ENCODE measurements around the gene ECEL1. TPM values are rescaled to one million over a fixed set of nuclear protein-coding genes. Genes with fewer than 3 reads are reported as not detected.

The ECEL1 gene
- total RNA-seq, 1 donor from 2014 or later = 0.14 TPM

- DNase-seq (ENCODE audit: low read depth) (no peak), FAIRE-seq (no peak)
- H3K4me3 ChIP-seq (ENCODE audit: insufficient read depth, low read depth, low read length) = no peak overlapping the region
- TF ChIP-seq EZH2 (IDR thresholded peaks at IDR 0.05; ENCODE audit: insufficient read depth, low read length) = no peak
- TF ChIP-seq, protein P1, sequence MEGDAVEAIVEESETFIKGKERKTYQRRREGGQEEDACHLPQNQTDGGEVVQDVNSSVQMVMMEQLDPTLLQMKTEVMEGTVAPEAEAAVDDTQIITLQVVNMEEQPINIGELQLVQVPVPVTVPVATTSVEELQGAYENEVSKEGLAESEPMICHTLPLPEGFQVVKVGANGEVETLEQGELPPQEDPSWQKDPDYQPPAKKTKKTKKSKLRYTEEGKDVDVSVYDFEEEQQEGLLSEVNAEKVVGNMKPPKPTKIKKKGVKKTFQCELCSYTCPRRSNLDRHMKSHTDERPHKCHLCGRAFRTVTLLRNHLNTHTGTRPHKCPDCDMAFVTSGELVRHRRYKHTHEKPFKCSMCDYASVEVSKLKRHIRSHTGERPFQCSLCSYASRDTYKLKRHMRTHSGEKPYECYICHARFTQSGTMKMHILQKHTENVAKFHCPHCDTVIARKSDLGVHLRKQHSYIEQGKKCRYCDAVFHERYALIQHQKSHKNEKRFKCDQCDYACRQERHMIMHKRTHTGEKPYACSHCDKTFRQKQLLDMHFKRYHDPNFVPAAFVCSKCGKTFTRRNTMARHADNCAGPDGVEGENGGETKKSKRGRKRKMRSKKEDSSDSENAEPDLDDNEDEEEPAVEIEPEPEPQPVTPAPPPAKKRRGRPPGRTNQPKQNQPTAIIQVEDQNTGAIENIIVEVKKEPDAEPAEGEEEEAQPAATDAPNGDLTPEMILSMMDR (IDR thresholded peaks at IDR 0.05; ENCODE audit: insufficient read depth, low read depth, low read length) = no peak
- no peak overlapping the region for H3K4me2 ChIP-seq (ENCODE audit: low read length)
- peaks cover 2% of the 10 kb centered on the region for H3K36me3 Mint-ChIP-seq (ENCODE audit: low read depth, unreplicated experiment)
- peaks cover 48% of the 10 kb centered on the region for H3K27me3 ChIP-seq (ENCODE audit: insufficient read depth, low read length)
- no peak overlapping the region for H2AFZ ChIP-seq (ENCODE audit: low read depth, low read length)
- no peak overlapping the region for H3K9ac ChIP-seq (ENCODE audit: low read length)
- H4K20me1 ChIP-seq (ENCODE audit: insufficient read depth, low read length) = peaks cover 6% of the 10 kb centered on the region
- H3K4me1 ChIP-seq (ENCODE audit: insufficient read depth, low read length) = no peaks in the 10 kb centered on the region
- no peaks in the 10 kb centered on the region for H3K9me3 ChIP-seq (ENCODE audit: insufficient read depth, low read depth, low read length)
- no peak overlapping the region for H3K27ac ChIP-seq (ENCODE audit: low read depth, low read length)
- H3K27ac Mint-ChIP-seq (ENCODE audit: unreplicated experiment) = no peak overlapping the region
- H3K4me1 Mint-ChIP-seq (ENCODE audit: low read depth, unreplicated experiment) = no peaks in the 10 kb centered on the region
- no peaks in the 10 kb centered on the region for H3K9me3 Mint-ChIP-seq (ENCODE audit: unreplicated experiment)
- H3K36me3 ChIP-seq (ENCODE audit: insufficient read depth, low read length) = no peaks in the 10 kb centered on the region
- H3K79me2 ChIP-seq (ENCODE audit: insufficient read depth, low read length) = no peaks in the 10 kb centered on the region
- no peak overlapping the region for H3K4me3 Mint-ChIP-seq (ENCODE audit: unreplicated experiment)
- H3K27me3 Mint-ChIP-seq (ENCODE audit: low read depth, unreplicated experiment) = peaks cover 67% of the 10 kb centered on the region
These were observed 20.6 kb upstream of the ECEL1 start for GRCh38 chr2:232508251-232508650.

GRCh38 chr2:232506709-232507108 lies 19.1 kb upstream of the ECEL1 start:
- Mint-ChIP-seq H3K27ac (ENCODE audit: unreplicated experiment) (no peak overlapping the region), H3K36me3 (ENCODE audit: low read depth, unreplicated experiment) (peaks cover 2% of the 10 kb centered on the region), H3K9me3 (ENCODE audit: unreplicated experiment) (no peaks in the 10 kb centered on the region), H3K4me1 (ENCODE audit: low read depth, unreplicated experiment) (no peaks in the 10 kb centered on the region), H3K4me3 (ENCODE audit: unreplicated experiment) (no peak overlapping the region), H3K27me3 (ENCODE audit: low read depth, unreplicated experiment) (peaks cover 65% of the 10 kb centered on the region)
- FAIRE-seq (no peak), DNase-seq (ENCODE audit: low read depth) (no peak)
- Histone ChIP-seq H3K27ac (ENCODE audit: low read depth, low read length) (no peak overlapping the region), H3K4me3 (ENCODE audit: insufficient read depth, low read depth, low read length) (no peak overlapping the region), H3K9me3 (ENCODE audit: insufficient read depth, low read depth, low read length) (no peaks in the 10 kb centered on the region), H3K9ac (ENCODE audit: low read length) (no peak overlapping the region), H3K4me1 (ENCODE audit: insufficient read depth, low read length) (no peaks in the 10 kb centered on the region), H3K27me3 (ENCODE audit: insufficient read depth, low read length) (peaks cover 49% of the 10 kb centered on the region), H2AFZ (ENCODE audit: low read depth, low read length) (no peak overlapping the region), H4K20me1 (ENCODE audit: insufficient read depth, low read length) (peaks cover 6% of the 10 kb centered on the region), H3K36me3 (ENCODE audit: insufficient read depth, low read length) (no peaks in the 10 kb centered on the region), H3K79me2 (ENCODE audit: insufficient read depth, low read length) (no peaks in the 10 kb centered on the region), H3K4me2 (ENCODE audit: low read length) (no peak overlapping the region)
- TF ChIP-seq EZH2 (IDR thresholded peaks at IDR 0.05; ENCODE audit: insufficient read depth, low read length) = no peak
- TF ChIP-seq, protein P1 (IDR thresholded peaks at IDR 0.05; ENCODE audit: insufficient read depth, low read depth, low read length) = no peak

- FAIRE-seq (no peak), DNase-seq (ENCODE audit: low read depth) (no peak)
- Mint-ChIP-seq H3K4me1 (ENCODE audit: low read depth, unreplicated experiment) (no peaks in the 10 kb centered on the region), H3K36me3 (ENCODE audit: low read depth, unreplicated experiment) (peaks cover 2% of the 10 kb centered on the region), H3K27me3 (ENCODE audit: low read depth, unreplicated experiment) (peaks cover 71% of the 10 kb centered on the region), H3K4me3 (ENCODE audit: unreplicated experiment) (no peak overlapping the region), H3K9me3 (ENCODE audit: unreplicated experiment) (no peaks in the 10 kb centered on the region), H3K27ac (ENCODE audit: unreplicated experiment) (no peak overlapping the region)
- H3K36me3 ChIP-seq (ENCODE audit: insufficient read depth, low read length) = no peaks in the 10 kb centered on the region
- H3K9me3 ChIP-seq (ENCODE audit: insufficient read depth, low read depth, low read length) = no peaks in the 10 kb centered on the region
- H3K4me2 ChIP-seq (ENCODE audit: low read length) = no peak overlapping the region
- H4K20me1 ChIP-seq (ENCODE audit: insufficient read depth, low read length) = peaks cover 6% of the 10 kb centered on the region
- no peaks in the 10 kb centered on the region for H3K4me1 ChIP-seq (ENCODE audit: insufficient read depth, low read length)
- no peak overlapping the region for H3K27ac ChIP-seq (ENCODE audit: low read depth, low read length)
- H3K79me2 ChIP-seq (ENCODE audit: insufficient read depth, low read length) = no peaks in the 10 kb centered on the region
- H3K4me3 ChIP-seq (ENCODE audit: insufficient read depth, low read depth, low read length) = no peak overlapping the region
- H3K9ac ChIP-seq (ENCODE audit: low read length) = no peak overlapping the region
- TF ChIP-seq EZH2 (IDR thresholded peaks at IDR 0.05; ENCODE audit: insufficient read depth, low read length) = no peak
- TF ChIP-seq, protein P1 (IDR thresholded peaks at IDR 0.05; ENCODE audit: insufficient read depth, low read depth, low read length) = no peak
- H3K27me3 ChIP-seq (ENCODE audit: insufficient read depth, low read length) = peaks cover 43% of the 10 kb centered on the region
- H2AFZ ChIP-seq (ENCODE audit: low read depth, low read length) = no peak overlapping the region
These were observed 18.2 kb upstream of the ECEL1 start for GRCh38 chr2:232505856-232506255.
